ENCODE data around the gene MLEC. TPM values are rescaled to one million over a fixed set of nuclear protein-coding genes. Genes with fewer than 3 reads are reported as not detected.

The MLEC gene
- total and polyA plus RNA-seq, 2 of the 13 experiments (the other 11 are each of a cell fraction or from before 2014, with no cell fraction given): 49.8 to 156 TPM

- TF ChIP-seq SETDB1 (CRISPR knock-in tag; IDR thresholded peaks at IDR 0.05; ENCODE audit: borderline replicate concordance) (no peak), RFX5 (IDR thresholded peaks at IDR 0.05; ENCODE audit: low read depth, low read length) (peak; percentile 64), CBX2 (IDR thresholded peaks at IDR 0.05; ENCODE audit: low read depth, low read length) (no peak), CBX2 (CRISPR knock-in tag; IDR thresholded peaks at IDR 0.05; ENCODE audit: low read depth) (no peak), ZNF317 (CRISPR knock-in tag; IDR thresholded peaks at IDR 0.05) (no peak), EP300 (IDR thresholded peaks at IDR 0.05; ENCODE audit: low read depth in 2 of 2, low read length in 2 of 2) (no peak; a peak in 1 of 4 replicates), EP300 (CRISPR knock-in tag; IDR thresholded peaks at IDR 0.05; ENCODE audit: borderline replicate concordance) (no peak), ZNF563 (CRISPR knock-in tag; IDR thresholded peaks at IDR 0.05) (no peak), ZNF382 (CRISPR knock-in tag; IDR thresholded peaks at IDR 0.05; ENCODE audit: borderline replicate concordance) (no peak), RFX3 (CRISPR knock-in tag; IDR thresholded peaks at IDR 0.05) (peak; percentile 92), ZFX (CRISPR knock-in tag; IDR thresholded peaks at IDR 0.05; ENCODE audit: low read depth) (no peak), ZNF883 (CRISPR knock-in tag; IDR thresholded peaks at IDR 0.05; ENCODE audit: not compliant biosample characterization) (no peak), ZFP82 (CRISPR knock-in tag; IDR thresholded peaks at IDR 0.05; ENCODE audit: borderline replicate concordance) (no peak), CREB1 (IDR thresholded peaks at IDR 0.05) (no peak), CREB1 (CRISPR knock-in tag; IDR thresholded peaks at IDR 0.05) (peak; percentile 86), ZNF570 (CRISPR knock-in tag; IDR thresholded peaks at IDR 0.05; ENCODE audit: borderline replicate concordance) (no peak), ZHX1 (CRISPR knock-in tag; IDR thresholded peaks at IDR 0.05; ENCODE audit: low read depth) (no peak), ZNF367 (CRISPR knock-in tag; IDR thresholded peaks at IDR 0.05; ENCODE audit: borderline replicate concordance) (no peak), KDM5B (CRISPR knock-in tag; IDR thresholded peaks at IDR 0.05; ENCODE audit: borderline replicate concordance) (no peak), IRF1 (CRISPR knock-in tag; IDR thresholded peaks at IDR 0.05; ENCODE audit: low read depth) (no peak), ZNF75D (CRISPR knock-in tag; IDR thresholded peaks at IDR 0.05; ENCODE audit: borderline replicate concordance) (no peak), ISX (CRISPR knock-in tag; conservative IDR thresholded peaks at IDR 0.05) (no peak), POLR2A (IDR thresholded peaks at IDR 0.05; ENCODE audit: insufficient read depth in 1 of 2, low read depth in 2 of 2, low read length in 2 of 2) (peak; percentile 58 to 79; a peak in 3 of 4 replicates), MXI1 (IDR thresholded peaks at IDR 0.05; ENCODE audit: borderline replicate concordance, low read depth, low read length) (peak; percentile 78; the same call in 1 of the 3 replicates), ZNF569 (CRISPR knock-in tag; IDR thresholded peaks at IDR 0.05; ENCODE audit: borderline replicate concordance) (no peak), ZSCAN21 (CRISPR knock-in tag; IDR thresholded peaks at IDR 0.05; ENCODE audit: borderline replicate concordance) (peak; percentile 25; the same call in 1 of the 2 replicates), SMC3 (IDR thresholded peaks at IDR 0.05; ENCODE audit: low read length) (no peak)
- TF ChIP-seq, protein P1, sequence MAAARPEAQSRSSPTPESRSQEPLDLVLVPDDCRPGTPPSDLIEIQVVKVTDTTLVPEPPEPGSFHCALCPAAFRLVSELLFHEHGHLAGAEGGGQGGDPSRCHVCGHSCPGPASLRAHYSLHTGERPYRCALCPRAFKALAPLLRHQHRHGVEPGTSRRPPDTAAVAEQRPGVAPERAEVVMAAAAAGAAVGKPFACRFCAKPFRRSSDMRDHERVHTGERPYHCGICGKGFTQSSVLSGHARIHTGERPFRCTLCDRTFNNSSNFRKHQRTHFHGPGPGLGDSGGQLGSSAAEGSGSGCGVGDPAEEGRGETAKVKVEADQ (CRISPR knock-in tag; IDR thresholded peaks at IDR 0.05; ENCODE audit: borderline replicate concordance): no peak
These were observed 729 bp upstream of the MLEC start (continued) for GRCh38 chr12:120686151-120686689.
